ENCODE data around the gene TMEM259.

TMEM259 gene

DNA sequence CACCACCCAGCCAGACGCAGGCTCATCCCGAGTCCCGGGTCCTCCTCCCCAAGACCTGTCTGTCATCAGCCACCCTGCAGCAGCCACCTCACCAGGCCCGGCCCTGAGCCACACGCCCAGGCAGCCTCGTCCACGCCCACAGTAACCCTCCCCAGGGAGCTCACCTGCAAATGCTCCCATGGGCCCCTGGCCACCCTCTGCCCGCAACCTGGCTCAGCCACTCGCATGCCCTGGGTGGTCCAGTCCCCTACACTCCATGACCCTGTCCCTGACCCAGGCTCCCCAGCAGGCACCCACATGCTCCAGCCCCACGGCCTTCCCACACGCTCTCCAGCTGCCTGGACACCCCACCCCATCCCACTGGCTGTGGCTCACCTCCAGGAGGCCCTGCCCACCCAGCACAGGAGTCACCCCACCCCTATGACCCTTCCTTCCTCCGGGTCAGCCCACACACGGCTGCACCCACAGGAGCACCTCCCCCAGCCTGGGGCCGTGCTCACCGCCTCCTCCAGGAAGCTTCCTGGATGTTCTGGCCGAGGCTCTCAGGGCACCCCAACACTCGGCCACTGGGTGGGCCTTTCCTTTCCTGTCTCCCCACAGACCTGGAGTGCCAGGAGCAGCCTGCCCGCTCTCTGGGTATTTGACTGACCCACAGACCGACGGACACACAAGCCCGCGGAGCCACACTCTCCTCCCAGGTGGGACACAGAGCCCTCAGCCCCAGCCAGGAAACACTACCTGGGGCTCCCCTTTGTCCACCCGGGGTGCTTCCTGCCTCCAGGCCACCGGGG lies 3.6 kb downstream of the TMEM259 start:
- no peak for DNase-seq (ENCODE audit: low read depth in 2 of 2)

DNA sequence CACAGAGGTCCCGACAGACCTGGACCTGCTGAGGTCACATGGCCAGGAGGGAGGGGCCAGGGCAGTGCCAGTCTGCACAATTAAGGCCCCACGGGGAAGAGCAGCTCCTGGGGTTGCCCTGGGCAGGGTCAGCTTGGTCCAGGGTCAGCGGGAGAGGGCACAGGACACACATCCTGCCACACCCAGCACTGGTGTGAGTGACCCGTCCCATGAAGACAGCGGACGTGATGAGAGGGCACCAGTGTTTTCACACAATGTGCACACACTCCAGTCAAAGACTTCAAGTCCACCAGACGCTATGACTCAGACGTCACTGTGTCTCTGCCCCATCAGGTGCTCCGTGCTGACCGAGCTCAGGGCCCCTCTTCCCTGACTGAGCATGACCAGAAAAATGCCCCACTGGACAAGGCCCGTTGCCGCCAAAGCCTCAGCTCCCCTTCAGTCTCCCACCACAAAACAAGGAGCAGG lies 4.2 kb downstream of the TMEM259 start:
- no peak for DNase-seq (ENCODE audit: low read depth in 2 of 2)

DNA sequence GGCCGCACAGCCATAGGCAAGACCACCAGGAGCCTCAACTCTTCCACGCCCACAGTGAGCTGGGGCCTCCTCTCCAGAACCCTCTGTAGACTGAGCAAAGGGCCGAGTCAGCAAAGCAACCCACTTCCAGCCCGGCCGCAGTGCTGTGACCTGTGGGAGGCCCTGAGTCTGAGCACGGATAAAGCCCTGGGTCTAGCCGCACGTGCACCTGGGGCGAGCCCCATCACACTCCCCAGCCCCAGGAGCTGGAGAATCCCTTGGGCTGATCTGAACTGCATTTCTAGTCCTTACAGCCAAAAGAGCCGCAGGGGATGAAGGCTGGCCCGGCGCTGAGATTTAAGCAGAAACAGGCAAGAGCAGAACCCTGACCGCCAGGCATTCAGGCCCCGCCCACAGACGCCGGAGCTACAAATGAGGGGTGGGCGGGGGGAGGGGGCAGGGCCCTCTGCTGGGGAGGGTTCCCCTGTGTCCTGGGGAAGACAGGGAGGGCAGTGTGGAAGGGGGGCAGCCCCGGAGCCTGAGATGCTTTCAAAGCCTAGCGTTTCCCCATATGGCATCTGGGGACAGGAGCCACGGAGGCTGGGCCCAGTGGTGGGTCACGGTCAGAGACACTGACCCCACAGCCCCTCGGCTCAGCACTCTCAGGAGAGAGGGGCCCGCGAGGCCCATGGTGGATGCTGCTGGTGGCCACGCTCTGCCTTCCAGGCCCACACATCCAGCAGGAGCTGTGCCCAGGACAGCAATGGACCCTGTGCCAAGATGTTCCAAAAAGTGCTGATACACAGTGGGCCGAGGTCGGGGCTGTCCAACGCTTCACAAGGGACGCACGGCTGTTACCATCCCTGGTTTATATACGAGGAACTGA lies 4.9 kb downstream of the TMEM259 start:
- no peak for DNase-seq (ENCODE audit: low read depth in 2 of 2)

DNA sequence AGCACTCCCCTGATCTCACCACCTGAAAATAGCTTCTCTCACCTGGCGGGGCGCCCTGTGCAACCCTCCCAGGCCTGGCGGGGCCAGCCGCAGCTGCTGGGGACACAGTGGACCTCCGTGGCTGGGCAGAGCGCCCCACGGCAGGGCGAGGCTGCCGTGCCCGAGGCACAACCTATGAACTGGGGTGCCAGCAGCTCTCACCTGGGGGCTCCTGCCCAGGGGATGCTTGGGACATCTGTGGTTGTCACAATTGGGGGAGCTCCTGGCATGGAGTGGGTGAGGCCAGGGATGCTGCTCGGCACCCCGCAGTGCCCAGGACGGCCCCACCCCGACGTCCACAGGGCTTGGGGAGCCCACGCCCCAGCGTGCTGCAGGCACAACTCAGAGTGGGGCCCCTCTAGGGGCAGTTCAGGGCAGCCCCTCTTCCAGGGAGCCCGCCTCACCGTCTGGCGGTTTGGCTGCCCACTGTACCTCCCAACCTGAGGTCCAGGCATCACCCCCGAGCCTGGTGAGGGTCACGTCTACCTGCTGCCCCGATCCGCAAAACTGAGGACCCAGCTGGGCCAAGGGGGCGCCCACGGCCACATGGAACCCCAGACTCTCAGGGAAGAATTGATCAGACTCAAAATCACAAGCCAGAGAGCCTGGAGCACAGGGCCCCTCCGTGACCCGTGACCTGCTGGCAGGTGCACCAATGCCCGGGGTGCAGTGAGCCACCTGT lies 5.7 kb downstream of the TMEM259 start:
- no peak for DNase-seq (ENCODE audit: low read depth in 2 of 2)

DNA sequence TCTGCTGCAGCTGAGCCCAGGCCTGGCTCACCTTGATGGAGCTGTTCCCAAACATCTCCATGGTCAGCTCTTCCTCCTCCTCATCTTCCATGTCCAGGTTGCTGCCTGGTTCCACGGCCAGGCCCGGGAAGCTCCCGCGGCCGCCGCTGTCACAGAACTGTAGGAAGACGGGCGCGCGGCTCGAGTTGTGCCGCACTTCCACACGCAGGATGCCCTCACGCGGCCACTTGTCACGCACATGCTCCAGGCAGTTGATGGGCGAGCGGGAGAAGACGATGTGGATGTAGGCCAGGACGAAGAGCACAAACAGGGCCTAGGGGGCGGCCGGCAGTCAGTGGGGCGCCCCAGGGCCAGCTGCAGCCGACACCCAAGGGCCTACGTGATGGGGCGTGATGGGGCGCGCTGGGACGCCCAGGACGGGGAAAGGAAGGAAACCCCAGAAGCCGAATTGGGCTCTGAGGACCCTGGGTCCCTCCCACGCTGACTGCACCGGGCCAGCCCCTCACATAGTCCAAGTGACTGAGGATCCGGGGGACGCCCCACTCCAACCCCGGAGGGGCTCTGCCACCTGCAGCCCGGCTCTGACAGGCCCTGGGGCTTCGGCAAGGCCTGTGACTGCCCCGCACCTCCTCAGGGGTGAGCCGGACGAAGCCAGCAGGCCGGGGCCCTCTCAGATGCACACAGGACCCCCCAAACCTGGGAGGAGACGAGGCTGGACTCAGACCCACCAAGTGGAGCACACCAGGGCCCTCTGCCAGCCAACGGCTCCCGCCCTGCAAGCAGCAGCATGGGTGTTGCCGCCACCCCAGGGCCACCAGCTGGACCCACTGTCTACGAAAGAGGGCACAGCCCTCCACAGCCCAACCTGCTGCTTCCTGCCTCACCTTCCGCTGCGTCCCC lies 6.5 kb downstream of the TMEM259 start:
- DNase-seq (ENCODE audit: low read depth in 2 of 2): no peak

DNA sequence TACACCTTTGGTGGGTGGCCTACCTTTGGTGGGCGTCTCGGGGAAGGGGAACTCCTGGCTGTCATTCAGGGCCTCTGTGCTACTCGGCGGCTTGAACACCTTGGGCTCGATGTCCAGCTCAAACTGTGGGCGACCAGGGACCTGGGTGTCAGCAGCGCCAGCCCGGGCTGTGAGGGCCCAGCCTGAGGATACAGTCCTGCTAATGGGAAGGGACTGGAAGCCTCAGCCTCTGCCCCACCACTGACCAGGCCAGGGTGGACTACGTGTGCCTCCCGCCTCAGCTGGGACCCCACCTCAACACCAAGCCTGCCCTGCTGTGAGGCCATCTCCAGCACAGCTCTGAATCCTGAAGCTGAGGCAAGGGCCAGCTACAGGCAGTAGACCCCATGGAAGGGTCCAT lies 7.7 kb downstream of the TMEM259 start:
- no peak for DNase-seq (ENCODE audit: low read depth in 2 of 2)

DNA sequence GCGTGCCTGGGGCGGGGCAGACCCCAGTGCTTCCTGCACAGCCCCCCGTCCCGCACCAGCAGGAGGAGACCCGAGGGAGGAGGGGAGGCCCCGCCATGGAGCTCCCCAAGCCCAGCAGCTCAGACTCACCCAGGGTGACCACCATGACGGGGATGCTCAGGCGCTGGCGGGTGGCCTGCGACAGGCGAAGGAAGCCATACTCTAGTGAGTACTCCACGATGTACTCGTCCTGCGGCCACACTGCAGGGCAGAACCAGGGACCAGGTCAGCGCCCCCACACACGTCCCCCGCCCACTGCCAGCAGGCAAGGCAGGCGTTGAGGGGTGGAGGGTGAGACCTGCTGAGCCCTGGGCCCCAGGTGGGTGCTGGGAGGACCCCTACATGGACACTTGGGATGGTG lies 8.6 kb downstream of the TMEM259 start:
- DNase-seq (ENCODE audit: low read depth in 2 of 2): no peak

DNA sequence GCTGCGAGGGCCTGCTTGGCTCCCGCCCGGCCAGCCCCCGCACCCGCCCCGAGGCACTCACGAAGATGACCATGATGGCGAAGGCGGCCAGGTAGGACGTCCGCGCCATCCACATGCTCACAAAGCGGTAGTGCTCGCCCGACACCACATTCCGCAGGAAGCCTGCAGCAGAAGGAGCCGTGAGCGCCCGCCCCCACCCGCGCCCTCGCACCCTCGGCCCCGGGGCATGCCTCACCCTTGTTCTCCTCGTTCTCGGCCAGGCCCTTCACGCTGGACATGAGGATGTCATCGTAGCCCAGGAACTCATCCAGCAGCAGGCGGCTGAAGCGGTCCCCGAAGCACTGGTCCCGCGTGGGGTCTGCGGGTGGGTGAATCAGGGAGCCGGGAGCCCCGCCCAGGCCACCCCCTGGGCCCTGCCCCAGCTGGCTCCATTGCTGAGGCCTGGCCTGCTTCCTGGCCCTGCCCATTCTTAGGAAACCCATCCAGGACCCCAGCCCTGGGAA lies 9.0 kb downstream of the TMEM259 start:
- no peak for DNase-seq (ENCODE audit: low read depth in 2 of 2)

DNA sequence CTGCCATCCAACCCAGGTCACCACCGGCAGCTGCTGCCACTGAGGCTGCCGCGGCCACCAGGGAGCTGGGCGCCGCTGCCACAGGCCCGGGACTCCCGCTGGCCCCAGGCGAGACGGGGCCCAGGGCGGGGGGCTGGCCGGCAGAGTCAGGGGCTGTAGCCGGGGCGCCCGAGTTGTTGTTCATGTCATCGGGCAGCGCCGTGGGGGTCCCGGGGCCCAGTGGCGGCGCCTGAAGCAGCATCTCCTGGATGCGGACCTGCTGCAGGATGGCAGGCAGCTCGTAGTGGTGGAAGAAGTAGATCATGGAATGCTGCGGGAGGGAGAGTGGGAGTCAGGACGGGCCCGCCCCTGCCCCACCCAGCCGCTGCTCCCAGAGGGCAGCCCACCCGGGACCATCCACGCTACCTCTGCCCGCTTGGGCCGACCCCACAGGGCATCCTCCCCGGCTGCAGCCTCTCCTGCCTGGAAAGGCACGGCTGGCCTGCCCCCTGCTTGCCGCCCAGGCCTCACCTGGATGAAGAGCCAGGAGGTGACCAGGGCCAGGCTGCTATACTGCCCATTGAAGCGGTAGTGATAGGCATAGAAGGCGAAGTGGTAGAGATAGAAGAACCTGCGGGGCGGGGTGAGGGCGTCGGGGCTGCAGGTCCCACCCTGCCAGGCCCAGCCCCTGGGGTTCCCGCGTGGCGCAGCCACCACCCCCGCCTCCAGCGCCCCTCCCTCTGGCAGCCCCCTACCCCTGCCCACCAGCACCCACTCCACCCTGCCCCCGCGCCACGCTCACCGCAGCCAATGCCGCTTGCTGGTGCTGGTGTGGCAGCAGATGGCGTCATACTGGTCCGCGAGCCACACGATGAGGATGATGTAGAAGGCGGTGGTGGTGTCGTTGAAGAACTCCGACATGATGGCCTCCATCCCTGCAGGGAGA lies 10.1 kb downstream of the TMEM259 start:
- no peak for DNase-seq (ENCODE audit: low read depth in 2 of 2)

DNA sequence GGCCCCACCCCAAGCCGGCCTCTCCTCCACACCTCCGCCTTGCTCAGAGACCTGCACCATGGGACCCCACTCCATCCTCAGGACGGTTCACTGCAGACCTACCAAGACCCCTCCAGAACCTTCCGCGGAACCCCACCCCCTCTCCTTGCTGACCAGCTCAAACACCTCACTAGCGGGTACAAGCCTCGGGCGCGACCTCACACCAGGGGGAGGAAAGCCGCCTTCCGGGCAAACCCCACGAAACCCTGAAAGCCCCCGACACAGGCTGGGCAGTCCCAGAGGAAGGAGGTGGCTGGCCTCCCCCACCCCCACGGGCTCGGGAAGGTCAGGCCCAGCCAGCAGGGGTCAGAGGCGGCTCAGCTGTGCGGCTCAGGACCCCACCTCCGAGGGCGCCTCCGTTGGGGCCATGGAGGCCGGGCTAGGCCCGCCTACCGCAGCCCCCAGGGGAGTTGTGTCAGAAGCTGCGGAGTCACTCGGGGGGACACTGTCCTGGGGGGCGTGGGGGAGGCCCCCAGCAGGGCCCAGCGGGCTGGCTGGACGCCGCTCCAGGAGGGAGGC lies 10.9 kb downstream of the TMEM259 start:
- no peak for DNase-seq (ENCODE audit: low read depth in 2 of 2)

DNA sequence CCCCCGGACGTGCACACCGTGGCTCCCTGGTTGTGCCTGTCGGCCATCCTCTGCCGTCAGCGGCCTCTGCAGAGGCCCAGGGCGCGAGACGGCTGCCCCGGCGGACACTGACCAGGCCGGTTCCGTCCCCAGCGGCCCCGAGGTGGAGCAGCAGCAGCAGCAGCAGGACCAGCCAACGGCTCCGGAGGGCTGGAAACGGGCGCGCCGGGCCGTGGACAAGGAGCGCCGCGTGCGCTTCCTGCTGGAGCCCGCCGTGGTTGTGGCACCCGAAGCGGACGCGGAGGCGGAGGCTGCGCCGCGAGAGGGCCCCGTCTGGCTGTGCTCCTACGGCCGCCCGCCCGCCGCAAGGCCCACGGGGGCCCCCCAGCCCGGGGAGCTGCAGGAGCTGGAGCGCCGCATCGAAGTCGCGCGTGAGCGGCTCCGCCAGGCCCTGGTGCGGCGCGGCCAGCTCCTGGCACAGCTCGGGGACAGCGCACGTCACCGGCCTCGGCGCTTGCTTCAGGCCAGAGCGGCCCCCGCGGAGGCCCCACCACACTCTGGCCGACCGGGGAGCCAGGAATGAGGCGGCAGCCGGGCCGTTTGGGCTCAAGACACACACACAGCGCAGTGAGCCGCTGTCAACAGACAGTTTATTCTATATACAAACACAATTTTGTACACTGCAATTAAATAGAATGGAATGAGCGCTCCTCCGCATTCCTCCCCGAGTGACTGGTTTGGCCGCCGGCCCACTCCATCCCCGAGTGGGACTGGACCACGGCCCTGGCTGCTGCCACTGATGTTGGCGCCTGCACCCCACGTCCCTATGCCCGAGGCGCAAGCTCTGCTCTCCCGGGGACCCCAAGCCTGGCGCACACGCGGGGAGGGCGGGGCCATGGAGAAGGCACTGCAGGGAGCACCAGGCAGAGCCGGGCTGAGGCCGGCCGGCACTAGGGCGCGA lies 11.6 kb downstream of the TMEM259 start:
- DNase-seq (ENCODE audit: low read depth in 2 of 2): no peak

DNA sequence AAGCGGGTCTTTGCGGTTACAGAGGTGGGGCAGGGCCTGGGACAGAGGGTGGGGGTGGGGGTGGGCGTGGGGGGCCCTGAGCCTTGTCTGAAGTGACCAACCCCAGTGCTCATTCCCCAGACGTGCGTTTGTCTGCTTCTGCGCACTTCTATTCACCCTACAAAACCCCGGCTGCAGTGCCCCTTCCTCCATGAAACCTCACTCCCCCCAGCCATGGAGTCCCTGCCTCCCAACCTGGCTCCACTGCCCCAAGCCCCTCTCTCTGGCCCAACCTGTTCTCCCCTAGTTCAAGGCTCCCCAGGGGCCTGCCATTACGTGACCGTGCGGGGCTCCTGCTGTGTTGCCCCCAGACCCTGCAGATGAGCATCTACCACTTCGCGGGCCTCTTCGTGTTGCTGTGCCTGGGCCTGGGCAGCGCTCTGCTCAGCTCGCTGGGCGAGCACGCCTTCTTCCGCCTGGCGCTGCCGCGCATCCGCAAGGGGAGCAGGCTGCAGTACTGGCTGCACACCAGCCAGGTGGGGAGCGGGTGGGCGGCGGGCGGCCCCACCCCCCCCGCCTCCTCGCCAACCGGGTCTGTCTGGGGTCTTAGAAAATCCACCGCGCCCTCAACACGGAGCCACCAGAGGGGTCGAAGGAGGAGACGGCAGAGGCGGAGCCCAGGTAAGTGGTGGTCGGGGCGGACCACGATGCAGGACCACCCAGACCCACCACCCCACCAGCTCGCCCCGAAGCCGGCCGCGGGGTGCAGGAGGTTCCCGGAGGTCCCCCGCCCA lies 12.5 kb downstream of the TMEM259 start:
- no peak for DNase-seq (ENCODE audit: low read depth in 2 of 2)

DNA sequence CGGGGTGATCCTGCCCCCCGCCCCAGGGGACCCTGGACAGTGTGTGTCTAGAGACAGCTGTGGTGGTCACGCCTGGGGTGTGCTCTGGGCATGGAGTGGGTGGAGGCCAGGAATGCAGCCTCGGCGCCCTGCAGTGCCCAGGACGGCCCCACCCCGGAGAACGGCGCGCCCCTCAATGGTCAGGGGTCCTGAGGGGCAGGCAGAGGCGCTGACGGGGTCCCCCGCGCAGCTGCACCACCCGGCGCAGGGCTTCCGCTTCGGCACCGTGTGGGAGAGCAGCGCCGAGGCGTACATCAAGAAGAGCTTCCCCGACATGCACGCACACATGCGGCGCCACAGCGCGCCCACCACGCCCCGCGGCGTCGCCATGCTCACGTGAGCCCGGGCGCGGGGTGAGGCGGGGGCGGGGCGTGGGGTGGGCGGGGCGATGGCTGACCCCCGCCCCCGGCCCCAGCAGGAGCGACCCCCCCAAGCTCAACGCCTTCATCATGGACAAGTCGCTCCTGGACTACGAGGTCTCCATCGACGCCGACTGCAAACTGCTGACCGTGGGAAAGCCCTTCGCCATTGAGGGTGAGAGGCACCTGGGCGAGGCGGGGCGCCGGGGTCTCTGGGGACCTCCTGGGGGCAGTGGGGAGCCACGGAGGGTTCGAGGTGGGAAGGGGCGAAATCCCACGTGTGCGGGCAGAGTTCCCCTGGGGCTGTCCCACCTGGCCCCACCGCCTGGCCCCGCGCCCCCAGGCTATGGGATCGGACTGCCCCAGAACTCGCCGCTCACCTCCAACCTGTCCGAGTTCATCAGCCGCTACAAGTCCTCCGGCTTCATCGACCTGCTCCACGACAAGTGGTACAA lies 13.3 kb downstream of the TMEM259 start:
- DNase-seq (ENCODE audit: low read depth in 2 of 2): no peak

DNA sequence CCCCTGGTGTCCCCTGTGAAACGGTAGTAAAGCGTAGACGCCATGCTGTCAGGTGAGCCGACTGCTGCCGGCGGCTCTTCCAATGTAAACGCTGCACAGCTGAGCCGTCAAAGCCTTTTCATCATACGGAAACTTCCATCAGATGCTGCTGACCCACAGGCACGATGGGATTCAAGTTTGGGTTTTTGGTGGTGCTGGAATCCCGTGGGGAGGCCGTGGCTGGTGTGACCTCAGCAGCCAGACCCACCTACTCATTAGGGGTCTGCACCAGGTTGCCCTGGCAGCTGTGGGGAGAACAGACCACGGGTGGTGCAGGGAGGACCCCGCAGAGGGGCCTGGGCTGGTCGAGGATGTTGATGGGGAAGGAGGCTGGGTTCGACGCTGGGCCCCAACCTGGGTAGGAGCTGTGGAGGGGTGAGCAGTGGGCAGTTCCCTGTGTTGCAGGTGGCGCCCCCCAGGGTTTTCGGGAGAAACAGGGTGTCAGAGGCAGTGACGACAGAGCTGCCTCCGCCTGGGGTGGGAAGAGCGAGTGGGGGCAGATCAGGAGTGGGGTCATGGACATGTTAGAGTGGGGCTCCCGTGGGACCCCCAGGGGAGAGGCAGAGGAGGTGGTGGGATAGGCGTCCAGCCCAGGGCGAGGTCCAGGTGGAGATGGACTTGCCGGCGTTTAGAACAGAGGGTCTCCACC lies 14.1 kb downstream of the TMEM259 start:
- no peak for DNase-seq (ENCODE audit: low read depth in 2 of 2)

DNA sequence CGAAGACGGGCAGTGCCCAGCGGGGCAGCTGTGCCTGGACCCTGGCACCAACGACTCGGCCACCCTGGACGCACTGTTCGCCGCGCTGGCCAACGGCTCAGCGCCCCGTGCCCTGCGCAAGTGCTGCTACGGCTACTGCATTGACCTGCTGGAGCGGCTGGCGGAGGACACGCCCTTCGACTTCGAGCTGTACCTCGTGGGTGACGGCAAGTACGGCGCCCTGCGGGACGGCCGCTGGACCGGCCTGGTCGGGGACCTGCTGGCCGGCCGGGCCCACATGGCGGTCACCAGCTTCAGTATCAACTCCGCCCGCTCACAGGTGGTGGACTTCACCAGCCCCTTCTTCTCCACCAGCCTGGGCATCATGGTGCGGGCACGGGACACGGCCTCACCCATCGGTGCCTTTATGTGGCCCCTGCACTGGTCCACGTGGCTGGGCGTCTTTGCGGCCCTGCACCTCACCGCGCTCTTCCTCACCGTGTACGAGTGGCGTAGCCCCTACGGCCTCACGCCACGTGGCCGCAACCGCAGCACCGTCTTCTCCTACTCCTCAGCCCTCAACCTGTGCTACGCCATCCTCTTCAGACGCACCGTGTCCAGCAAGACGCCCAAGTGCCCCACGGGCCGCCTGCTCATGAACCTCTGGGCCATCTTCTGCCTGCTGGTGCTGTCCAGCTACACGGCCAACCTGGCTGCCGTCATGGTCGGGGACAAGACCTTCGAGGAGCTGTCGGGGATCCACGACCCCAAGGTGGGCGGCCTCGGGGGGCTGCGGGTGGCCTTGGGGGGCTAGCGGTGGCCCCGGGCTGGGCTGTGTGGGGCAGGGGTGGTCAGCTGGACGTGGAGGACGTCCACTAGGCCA lies 15.9 kb downstream of the TMEM259 start:
- DNase-seq (ENCODE audit: low read depth in 2 of 2): no peak
